Skin epidermis (tissue), 12 donors: ENCODE results near the gene WDR93.

Experiments used
- H3K27ac ChIP-seq, 21 experiments: fragments of 200-600 bp; sonication (generic) in 11 of 21; one replicate each; pipeline ENCODE4 v1.5.0; 2020; ENCODE audit warnings: mild to moderate bottlenecking in 3 of 21, inconsistent platforms in 2 of 21, moderate library complexity in 2 of 21
- H3K4me3 ChIP-seq, 7 experiments: fragments of 200-600 bp; sonication (generic) in 2 of 7; one replicate each; pipeline ENCODE4 v1.5.0; 2020; ENCODE audit warnings: inconsistent platforms in 2 of 7, mild to moderate bottlenecking in 2 of 7, moderate library complexity in 1 of 7

Gene WDR93

DNA sequence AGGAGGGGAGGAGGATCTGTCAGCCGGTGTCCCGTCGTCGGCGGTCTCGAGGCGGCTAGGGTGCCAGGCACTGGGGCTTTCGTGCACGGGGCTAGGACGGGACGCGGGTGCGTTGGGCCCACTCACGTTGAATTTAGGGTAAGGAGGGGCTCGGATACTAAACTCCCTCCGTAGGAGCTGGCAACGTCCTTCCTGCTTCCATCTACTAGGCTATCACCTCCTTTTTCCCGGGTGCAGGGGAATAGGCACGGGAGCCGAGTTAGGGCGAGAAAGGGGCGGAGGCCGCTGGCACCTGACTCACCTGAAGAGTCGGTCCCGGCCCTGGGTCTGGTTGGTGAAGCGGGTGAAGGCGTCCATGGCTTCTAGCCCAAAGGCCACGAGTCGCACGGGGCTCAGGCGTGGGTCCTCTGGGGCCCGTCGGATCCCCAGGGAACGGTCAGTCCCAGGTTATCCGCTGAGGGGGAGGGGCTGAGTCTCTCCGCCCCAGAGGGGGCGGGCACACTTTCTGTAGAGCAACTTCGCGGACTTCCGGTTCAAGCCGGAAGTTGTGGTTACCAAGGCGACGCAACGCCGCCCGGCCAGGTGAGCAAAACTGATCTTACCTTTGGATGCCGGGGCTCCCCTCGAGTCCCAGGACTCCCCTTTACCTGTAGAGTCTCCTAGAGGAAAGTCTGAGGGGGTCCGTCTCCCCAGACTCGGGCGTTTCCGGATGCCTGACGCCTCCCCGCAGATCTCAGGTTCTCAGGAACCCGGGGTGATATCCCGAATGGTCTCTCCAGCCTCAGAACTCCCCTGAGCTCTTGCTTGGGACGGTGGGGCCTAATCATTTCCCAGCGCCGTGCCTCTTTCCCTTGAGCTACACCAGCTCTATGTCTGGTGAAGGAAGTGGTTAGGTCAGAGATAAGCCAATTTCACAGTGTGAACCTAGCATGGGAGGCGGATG lies at the start of gene WDR93, which contains the start of gene PEX11A:
TSS of gene WDR93 (plus strand) at position 536 of the 943 bp plus-strand sequence. CDS start 10,936 bp downstream, outside the sequence.
TSS of gene PEX11A (minus strand) at position 479 of the 943 bp plus-strand sequence. CDS start at position 357, 122 bp downstream.
- Histone ChIP-seq H3K4me3 (peak within 1 kb of the TSS; percentile 50 to 85 (median 68)), H3K27ac (peak within 1 kb of the TSS in 16 of 21 experiments; percentile 23 to 77 (median 52))

GRCh38 chr15:89641053-89641452 lies 49.6 kb upstream of the WDR93 start:
- no peak overlapping the region for H3K27ac ChIP-seq
- H3K4me3 ChIP-seq = no peak overlapping the region

DNA sequence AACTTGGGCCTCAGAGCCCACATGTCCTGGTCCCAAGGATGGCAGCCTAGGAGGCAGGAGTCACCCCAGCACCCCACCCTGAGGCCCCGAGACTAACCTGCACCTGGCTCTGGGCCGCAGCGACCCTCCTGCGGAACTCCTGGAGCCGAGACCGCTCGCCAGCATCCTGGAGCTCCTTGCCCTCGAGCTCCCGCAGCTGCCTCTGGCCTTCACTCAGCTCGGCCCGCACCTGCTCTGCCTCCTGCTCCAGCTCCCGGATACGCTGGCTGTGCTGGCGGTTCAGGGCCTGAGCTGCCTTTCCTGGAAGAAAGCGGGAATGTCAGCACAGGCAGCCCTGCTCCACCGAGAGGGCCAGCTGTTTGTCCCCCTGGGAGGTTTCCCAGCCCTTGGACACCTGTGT lies 48.5 kb upstream of the WDR93 start:
- Histone ChIP-seq H3K27ac (no peak overlapping the region), H3K4me3 (no peak overlapping the region)

- H3K27ac ChIP-seq = no peak overlapping the region
Observed at GRCh38 chr15:89645680-89646079, 44.9 kb upstream of the WDR93 start.

GRCh38 chr15:89646416-89647141 lies 44.0 kb upstream of the WDR93 start:
- H3K4me3 ChIP-seq = no peak overlapping the region
- no peak overlapping the region for H3K27ac ChIP-seq

More at GRCh38 chr15:89645680-89646079, 44.9 kb upstream of the WDR93 start:
- no peak overlapping the region for H3K4me3 ChIP-seq

DNA sequence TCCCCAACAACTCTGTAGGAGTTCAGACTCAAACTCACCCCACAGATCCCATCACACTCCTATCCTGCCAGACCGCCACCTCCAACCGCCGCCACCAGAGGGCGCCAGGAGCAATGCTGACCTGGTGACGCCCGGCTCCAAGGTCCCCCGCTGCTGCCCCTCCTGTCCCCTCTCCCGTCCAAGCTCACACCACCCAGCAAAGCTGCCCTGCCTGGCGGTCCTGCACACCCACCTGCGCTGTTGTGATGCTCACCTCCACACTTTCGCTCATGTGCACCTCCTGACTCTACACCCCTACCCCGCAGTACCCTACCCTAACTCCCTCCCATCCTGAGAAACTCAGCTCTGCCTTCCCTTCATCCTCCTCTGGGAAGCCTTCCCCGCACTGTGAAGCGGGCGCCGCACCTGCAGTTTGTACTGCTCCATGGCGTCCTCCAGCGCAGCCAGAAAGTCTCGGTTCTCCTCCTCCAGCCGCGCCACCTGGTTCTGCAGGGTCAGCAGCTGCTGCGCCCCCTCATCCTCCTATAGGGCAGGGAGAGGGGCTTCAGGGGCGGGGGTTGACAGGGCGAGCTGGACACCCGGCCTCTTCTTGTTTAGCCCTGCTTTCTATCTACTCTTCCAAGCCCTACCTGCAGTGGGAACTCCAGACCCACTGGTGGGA lies 43.3 kb upstream of the WDR93 start:
- Histone ChIP-seq H3K27ac (no peak overlapping the region), H3K4me3 (no peak overlapping the region)

DNA sequence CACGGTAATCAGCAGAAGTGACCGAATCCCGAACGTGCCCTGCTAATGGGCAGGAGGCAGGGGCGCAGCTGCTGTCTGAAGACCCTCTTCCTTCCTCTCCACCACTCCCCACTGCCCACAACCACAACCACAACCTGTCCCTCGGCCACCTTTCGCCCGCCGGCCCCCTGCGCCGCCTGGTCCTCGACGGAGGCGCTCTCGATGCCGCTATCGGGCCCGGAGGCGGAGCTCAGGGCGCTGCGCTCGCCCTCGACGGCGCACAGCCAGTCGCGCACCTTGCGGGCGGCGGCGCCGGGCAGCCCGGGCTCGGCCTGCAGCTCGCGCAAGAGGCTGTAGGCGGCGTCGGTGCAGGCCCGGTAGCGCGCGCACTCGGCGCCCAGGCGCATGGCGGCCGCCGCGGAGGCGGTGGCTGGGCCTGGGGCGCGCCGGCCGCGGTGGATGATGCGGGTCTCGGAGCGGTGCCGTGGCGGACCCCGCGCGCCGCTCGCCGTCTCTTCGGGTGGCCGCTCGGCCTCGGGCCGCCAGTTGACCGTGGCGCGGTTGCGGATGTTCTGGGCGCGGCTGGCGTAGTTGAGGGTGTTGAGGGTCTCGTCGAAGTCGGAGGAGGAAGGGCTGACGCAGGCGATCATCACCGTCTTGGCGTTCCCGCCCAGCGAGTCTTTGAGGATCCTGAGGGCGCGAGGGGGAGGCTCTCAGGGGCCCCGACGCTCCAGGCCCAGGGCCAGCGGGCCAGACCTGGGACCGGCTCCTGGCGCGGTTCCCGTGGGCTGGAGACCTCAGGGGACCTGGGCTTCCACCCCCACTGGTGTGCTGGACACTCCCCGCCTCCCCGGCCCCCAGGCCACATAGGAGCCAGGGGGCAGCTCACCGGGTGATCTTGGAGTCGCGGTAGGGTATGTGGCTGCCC lies 42.3 kb upstream of the WDR93 start:
- Histone ChIP-seq H3K27ac (no peak overlapping the region), H3K4me3 (no peak overlapping the region)

DNA sequence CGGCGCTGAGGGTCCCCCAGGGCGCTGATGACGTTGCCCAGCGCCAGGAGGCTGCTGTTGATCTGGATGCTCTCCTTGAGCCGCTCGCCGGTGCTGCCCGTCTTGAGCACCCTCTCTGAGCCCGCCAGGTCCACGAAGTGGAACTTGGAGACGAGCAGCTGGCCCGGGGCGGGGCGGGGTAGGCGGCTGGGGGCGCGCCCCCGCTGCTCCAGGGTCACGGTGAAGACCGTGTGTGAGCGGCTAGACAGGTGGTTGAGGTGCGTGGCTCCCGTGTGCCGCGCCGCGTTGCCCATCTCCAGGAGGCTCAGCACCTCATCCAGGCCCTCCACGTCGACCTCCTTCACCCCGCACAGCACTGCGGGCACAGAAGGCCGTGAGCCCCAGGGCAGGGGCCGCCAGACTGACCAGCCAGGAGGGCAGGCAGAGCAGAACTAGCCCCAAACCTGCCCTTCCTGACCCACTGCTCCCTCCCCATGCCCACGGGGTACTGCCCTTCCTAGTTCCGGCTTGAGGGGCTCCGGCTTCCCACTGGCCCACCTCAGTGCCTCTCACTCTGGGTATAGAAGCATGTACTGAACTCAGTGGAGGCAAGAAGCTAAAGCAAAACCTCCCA lies 41.5 kb upstream of the WDR93 start:
- Histone ChIP-seq H3K4me3 (no peak overlapping the region), H3K27ac (no peak overlapping the region)

DNA sequence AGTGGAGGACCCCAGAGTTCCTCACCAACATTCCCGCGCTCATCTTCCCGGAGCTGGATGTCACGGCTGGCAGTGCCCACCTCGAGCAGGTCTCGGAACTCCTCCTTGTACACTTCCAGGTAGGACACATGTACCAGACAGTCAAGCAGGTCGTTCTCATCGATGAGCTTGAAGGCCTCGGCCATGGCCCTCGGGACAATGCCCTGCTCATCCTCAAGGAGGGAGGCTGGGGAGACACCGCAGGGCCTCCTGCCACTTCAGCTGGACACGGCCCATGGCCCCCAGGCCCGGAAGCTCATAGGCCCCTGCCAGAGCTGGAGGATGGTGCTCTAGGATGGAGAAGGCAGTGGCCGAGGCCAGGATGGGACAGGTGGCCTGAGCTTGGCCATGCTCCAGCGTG lies 40.9 kb upstream of the WDR93 start:
- Histone ChIP-seq H3K4me3 (no peak overlapping the region), H3K27ac (no peak overlapping the region)

GRCh38 chr15:89652131-89652530 lies 38.5 kb upstream of the WDR93 start:
- H3K4me3 ChIP-seq = no peak overlapping the region
- H3K27ac ChIP-seq = no peak overlapping the region

GRCh38 chr15:89652666-89653065 lies 37.9 kb upstream of the WDR93 start:
- no peak overlapping the region for H3K27ac ChIP-seq
- H3K4me3 ChIP-seq = no peak overlapping the region

DNA sequence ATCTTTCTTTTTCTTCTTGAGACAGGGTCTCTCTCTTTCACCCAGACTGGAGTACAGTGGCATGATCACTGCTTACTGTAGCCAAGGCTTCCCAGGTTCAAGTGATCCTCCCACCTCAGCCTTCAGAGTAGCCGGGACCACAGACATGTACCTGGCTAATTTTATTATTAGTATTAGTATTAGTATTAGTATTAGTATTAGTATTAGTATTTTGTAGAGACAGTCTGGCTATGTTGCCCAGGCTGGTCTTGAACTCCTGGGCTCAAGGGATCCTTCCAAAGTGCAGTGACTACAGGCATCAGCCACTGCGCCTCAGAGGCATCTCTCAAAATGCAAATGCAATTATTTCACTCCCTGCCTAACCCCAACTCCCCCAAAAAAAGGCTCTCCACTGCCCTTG lies 37.0 kb upstream of the WDR93 start:
- Histone ChIP-seq H3K4me3 (no peak overlapping the region), H3K27ac (no peak overlapping the region)

DNA sequence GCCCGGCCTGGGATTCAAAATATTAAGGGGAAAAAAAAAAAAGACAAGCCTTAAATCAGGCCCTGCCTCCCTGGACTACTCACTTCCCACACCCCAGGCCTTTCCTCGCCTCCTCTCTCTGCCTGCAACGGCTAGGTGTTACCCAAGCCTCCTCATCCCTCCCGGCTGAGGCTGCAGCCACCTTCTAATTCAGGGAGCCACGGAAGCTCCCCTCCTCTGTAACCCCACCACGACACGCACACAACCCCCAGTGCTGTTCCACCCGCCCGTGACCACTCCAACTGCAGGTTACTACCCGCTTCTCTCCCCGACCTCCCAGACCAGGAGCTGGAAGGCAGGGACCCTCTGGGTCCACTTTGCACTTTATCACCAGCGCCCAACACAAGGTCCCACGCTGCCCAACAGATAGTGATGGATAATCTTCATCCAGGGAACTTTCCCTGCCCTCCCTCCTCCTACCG lies 36.3 kb upstream of the WDR93 start:
- Histone ChIP-seq H3K27ac (peak overlapping the region in 7 of 21 experiments; percentile 39 to 79 (median 70)), H3K4me3 (peak overlapping the region; percentile 37 to 71 (median 57))

DNA sequence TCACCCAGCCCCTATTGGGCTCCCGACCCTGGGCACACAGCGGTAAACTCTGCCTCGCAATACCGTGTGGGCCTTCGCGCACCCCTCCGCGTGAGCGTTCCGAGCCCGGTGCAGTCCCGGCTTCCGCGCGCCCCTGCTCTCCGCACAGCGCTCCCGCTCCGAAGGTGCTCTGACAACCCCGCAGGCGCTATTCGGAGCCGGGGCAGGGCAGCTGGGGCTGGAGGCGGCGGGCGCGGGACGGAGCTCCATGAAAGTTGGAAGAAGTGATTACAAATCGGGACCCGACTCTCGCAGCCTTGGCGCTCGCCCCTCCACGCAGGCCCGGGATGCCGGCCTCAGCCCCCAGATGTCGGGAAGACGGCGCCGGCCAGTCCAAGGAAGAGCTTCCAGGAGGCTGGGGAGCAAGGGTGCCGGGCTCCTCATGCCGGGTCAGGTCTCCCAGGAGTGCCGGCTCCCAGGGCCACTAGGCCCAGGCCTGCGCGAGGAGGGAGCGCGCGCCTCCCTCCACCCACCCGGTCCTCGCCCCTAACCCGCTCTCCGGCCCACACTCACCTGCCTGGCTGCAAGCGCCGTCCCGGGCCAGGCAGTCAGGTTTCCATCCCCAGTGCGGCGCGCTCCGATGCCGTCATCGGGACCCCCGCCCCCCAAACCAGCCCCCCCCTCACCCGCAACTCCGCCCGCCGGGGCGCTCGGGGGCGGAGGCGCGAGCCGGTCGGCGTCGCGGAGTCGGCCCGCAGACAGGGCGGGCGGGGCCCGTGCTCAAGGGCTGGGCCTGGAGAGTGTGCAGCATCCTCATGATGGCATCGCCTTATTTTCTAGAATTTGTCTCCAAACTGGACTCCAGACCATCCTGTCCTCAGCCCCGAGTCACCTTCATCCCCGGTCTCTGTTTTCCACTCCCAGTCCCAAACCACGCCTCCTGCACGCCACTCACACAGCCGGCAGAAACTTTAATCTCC lies 35.5 kb upstream of the WDR93 start, which contains the start of gene KIF7:
TSS of gene KIF7 (minus strand) at position 621 of the 959 bp plus-strand sequence. CDS start 2,537 bp downstream, outside the sequence.
- H3K27ac ChIP-seq = peak within 1 kb of the TSS in 14 of 21 experiments; percentile 13 to 79 (median 60)
- H3K4me3 ChIP-seq = peak within 1 kb of the TSS; percentile 37 to 71 (median 57)

DNA sequence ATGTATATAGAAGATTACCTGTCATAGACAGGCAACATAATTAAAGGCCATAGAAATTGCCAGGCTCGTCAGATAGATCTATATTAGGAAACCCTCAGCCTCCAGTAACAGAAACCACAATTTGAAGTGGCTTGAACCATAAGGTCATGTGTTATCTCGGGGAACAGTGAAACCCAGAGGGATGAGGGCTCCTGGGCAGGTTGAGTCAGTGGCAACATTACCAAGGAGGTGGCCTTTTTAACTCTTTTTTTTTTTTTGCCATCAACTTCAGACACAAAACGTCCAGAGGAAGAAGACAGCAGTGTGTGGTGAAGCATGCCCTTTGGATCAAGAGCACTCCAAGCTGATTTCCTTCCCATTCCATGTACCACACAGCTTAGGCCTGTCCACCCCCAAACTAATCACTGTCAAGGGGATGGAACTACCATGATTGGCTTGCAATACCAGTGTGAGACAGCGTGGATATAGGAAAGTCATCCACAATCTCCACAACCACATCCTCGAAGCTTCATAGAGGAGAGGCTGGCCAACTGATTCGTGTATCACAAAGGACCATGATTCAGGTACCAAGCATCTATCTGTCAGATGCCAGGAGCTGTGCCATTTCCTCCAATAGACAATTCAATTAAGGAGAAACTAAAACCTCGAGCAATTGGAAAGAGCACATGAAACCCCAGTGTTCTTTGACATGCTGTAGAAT lies 34.3 kb upstream of the WDR93 start:
- Histone ChIP-seq H3K27ac (no peak overlapping the region), H3K4me3 (no peak overlapping the region)

- no peak overlapping the region for H3K4me3 ChIP-seq
- no peak overlapping the region for H3K27ac ChIP-seq
Observed at GRCh38 chr15:89657686-89658200, 32.9 kb upstream of the WDR93 start.
